Hepatocyte (in vitro differentiated cells): ENCODE data around the gene PLD3. TPM values are rescaled to one million over a fixed set of nuclear protein-coding genes. Genes with fewer than 3 reads are reported as not detected.

Source experiments
- DNase-seq: peaks from one replicate; pipeline ENCODE4 v3.0.0-alpha.2; 2016; ENCODE audit warnings: low spot score
- H2AFZ ChIP-seq: fragments of 200-600 bp; sonication (generic); 2 replicates; pipeline ENCODE4 v1.6.0; 2016; ENCODE audit warnings: antibody characterized with exemption, mild to moderate bottlenecking
- H3K27ac ChIP-seq: fragments of 200-600 bp; sonication (generic); 2 replicates; pipeline ENCODE4 v1.5.1; 2016; ENCODE audit warnings: mild to moderate bottlenecking
- H3K27me3 ChIP-seq: fragments of 200-600 bp; sonication (generic); 2 replicates; pipeline ENCODE4 v1.6.1; 2016
- H3K36me3 ChIP-seq: fragments of 200-600 bp; sonication (generic); replicated peaks from 2 replicates; pipeline ENCODE4 v1.5.1; 2016; ENCODE audit warnings: low read depth; ENCODE audit not compliant: insufficient read depth
- H3K4me1 ChIP-seq: fragments of 200-600 bp; sonication (generic); 2 replicates; pipeline ENCODE4 v1.5.1; 2016; ENCODE audit warnings: mild to moderate bottlenecking, moderate library complexity; ENCODE audit not compliant: insufficient read depth
- H3K4me2 ChIP-seq: fragments of 200-600 bp; sonication (generic); 2 replicates; pipeline ENCODE4 v1.6.0; 2016
- H3K4me3 ChIP-seq: fragments of 200-600 bp; sonication (generic); 2 replicates; pipeline ENCODE4 v1.5.1; 2016; ENCODE audit warnings: mild to moderate bottlenecking
- H3K79me2 ChIP-seq: fragments of 200-600 bp; sonication (generic); 2 replicates; pipeline ENCODE4 v1.6.0; 2017; ENCODE audit warnings: mild to moderate bottlenecking
- H3K9me2 ChIP-seq: fragments of 200-600 bp; sonication (generic); replicated peaks from 2 replicates; pipeline ENCODE4 v1.6.0; 2017; ENCODE audit warnings: mild to moderate bottlenecking; ENCODE audit not compliant: insufficient read depth
- H3K9me3 ChIP-seq: fragments of 200-600 bp; sonication (generic); 2 replicates; pipeline ENCODE4 v1.5.1; 2016; ENCODE audit warnings: low read depth, mild to moderate bottlenecking
- H4K20me1 ChIP-seq: fragments of 200-600 bp; sonication (generic); 2 replicates; pipeline ENCODE4 v1.6.0; 2016; ENCODE audit warnings: mild to moderate bottlenecking; ENCODE audit not compliant: insufficient read depth, poor library complexity, severe bottlenecking
- EZH2 ChIP-seq: fragments of 200-600 bp; sonication (generic); IDR thresholded peaks from 2 replicates; pipeline ENCODE4 v1.6.1; 2016; ENCODE audit warnings: antibody characterized with exemption, mild to moderate bottlenecking, borderline replicate concordance
- EZH2phosphoT487 ChIP-seq: fragments of 200-600 bp; sonication (generic); IDR thresholded peaks from one replicate; pipeline ENCODE4 v1.6.1; 2018; ENCODE audit warnings: antibody characterized with exemption, mild to moderate bottlenecking, low read depth, moderate library complexity; ENCODE audit not compliant: unreplicated experiment, severe bottlenecking
- WGBS: methylation state at CpG from one replicate; pipeline ENCODE4 v1.1.6; 2016; ENCODE audit warnings: low lambda C conversion rate; ENCODE audit errors: missing lambda C conversion rate; 5-methylcytosine and 5-hydroxymethylcytosine counted together
- polyA plus RNA-seq: library from polyadenylated mRNA; unstranded; fragments of >200 nt; fragmentation: Nextera tagmentation; extraction: Ambion mirVana; gene quantifications from 2 replicates; pipeline ENCODE4 v1.2.1, GENCODE V29; 2016
- total RNA-seq: library from RNA; depleted of rRNA; stranded (reverse); fragments of >200 nt; gene quantifications from 2 replicates; pipeline ENCODE4 v1.2.3, GENCODE V29; 2014
- TF ChIP-seq, protein P1 (sequence below): fragments of 200-600 bp; sonication (generic); IDR thresholded peaks from 2 replicates; pipeline ENCODE4 v1.5.1; 2016; ENCODE audit warnings: antibody characterized with exemption, mild to moderate bottlenecking; ENCODE audit not compliant: poor library complexity

PLD3 gene
- total and polyA plus RNA-seq, 2 experiments from 2014 or later: 805 to 1,297 TPM

DNA sequence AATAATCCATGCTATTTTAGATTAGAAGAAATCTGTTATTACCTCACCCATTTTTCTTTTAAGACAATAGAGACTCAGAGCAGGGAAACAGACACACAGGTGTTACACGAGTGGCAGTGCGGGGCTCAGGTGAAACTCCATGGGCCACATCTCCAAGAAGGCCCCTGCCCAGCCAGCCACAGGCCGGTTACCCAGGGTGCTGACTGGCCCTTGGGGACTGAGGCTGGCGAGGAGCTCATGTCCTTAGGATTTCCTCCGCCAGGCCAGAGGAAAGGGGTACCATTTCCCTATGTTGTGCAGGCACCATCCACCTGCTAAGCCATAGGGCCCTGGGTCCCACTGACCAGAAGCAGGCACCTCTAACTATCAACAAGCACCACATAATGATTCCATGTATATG, 10.9 kb upstream of the PLD3 start:
- no peaks in the 10 kb centered on the region for H3K9me3 ChIP-seq
- DNase-seq: no peak
- no peak overlapping the region for H3K4me3 ChIP-seq
- WGBS: 97% methylated on average over 5 of the region's 5 CpGs
- no peaks in the 10 kb centered on the region for H4K20me1 ChIP-seq
- TF ChIP-seq EZH2 (no peak), EZH2phosphoT487 (no peak)
- TF ChIP-seq, protein P1, sequence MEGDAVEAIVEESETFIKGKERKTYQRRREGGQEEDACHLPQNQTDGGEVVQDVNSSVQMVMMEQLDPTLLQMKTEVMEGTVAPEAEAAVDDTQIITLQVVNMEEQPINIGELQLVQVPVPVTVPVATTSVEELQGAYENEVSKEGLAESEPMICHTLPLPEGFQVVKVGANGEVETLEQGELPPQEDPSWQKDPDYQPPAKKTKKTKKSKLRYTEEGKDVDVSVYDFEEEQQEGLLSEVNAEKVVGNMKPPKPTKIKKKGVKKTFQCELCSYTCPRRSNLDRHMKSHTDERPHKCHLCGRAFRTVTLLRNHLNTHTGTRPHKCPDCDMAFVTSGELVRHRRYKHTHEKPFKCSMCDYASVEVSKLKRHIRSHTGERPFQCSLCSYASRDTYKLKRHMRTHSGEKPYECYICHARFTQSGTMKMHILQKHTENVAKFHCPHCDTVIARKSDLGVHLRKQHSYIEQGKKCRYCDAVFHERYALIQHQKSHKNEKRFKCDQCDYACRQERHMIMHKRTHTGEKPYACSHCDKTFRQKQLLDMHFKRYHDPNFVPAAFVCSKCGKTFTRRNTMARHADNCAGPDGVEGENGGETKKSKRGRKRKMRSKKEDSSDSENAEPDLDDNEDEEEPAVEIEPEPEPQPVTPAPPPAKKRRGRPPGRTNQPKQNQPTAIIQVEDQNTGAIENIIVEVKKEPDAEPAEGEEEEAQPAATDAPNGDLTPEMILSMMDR: no peak
- no peak overlapping the region for H3K27ac ChIP-seq
- H3K79me2 ChIP-seq: peaks cover 7% of the 10 kb centered on the region
- no peak overlapping the region for H2AFZ ChIP-seq
- no peaks in the 10 kb centered on the region for H3K27me3 ChIP-seq
- no peaks in the 10 kb centered on the region for H3K9me2 ChIP-seq
- no peaks in the 10 kb centered on the region for H3K4me1 ChIP-seq
- no peak overlapping the region for H3K4me2 ChIP-seq
- no peaks in the 10 kb centered on the region for H3K36me3 ChIP-seq

DNA sequence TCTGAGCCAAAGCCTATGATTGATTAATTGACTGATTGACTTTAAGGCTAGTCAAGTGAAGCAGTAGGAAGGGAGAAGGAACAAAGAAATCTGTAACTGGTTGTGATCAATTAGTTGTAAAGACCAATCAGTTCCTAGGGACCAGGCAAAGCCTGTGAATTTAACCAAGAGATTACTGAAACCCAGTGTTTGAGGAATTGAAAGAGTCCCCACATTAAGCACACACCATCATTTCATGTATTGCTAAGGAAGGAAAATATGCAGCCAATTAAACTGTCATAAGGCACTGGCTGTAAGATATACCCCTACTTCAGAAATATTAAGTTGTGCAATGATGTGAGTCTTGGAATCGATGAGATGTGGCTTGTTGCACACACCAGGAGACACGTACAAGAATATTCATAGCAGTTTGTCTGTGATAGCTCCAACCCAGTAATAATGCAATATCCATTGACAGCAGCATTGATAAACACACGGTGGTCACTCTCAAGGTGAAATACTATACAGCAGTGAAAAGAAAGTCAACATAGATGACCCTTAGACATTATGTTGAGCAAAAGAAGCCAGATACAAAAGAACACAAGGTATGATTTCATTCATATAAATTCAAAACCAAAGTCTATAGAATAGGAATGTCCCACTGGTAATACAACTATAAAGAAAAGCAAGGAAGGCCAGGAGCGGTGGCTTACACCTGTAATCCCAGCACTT, 9.3 kb upstream of the PLD3 start:
- H3K9me3 ChIP-seq: no peaks in the 10 kb centered on the region
- no peak overlapping the region for H2AFZ ChIP-seq
- TF ChIP-seq EZH2 (no peak), EZH2phosphoT487 (no peak)
- DNase-seq: no peak
- peaks cover 20% of the 10 kb centered on the region for H3K79me2 ChIP-seq
- H3K4me1 ChIP-seq: no peaks in the 10 kb centered on the region
- H3K4me2 ChIP-seq: no peak overlapping the region
- 98% methylated on average over 4 of the region's 4 CpGs for WGBS
- H3K27me3 ChIP-seq: no peaks in the 10 kb centered on the region
- H3K4me3 ChIP-seq: no peak overlapping the region
- no peaks in the 10 kb centered on the region for H3K9me2 ChIP-seq
- H3K27ac ChIP-seq: no peak overlapping the region
- H3K36me3 ChIP-seq: no peaks in the 10 kb centered on the region
- no peaks in the 10 kb centered on the region for H4K20me1 ChIP-seq

DNA sequence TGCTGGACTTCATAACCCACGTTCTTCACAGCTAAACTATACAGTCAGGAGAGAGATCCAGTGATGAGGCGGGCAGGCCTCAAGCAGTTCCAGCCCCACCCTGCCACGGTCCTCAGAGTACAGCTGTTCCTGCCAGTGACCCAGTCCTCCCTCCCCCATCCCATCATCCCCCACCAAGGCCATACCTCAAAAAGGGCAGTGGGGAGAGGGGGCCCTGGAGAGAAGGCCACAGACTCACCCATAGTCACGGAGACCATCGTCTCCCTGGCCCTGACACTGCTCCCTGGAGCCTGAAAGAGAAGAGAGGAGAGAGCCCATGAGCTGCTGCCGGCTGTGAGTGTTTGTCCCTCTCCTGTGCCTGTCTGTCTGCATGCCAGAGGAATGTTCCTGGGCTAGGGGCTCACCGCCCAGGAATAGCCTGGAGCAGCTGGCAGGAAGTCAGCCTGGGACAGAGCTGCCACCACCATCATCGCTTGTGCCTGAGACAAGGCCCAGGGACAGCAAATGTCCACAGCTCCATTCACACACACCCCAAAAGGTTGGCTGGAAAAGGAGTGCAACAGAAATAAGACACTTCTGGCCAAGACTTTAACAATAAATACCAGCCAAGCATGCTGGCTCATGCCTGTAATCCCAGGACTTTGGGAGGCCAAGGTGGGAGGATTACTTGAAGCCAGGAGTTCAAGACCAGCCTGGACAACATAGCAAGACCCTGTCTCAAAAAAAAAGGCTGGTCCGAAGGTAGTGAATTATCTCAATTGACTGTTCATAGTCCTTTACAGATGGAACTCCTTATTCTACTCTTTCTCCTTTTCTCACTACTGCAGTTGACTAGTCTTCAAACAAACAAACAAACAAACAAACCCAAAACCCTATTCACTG, 6.7 kb upstream of the PLD3 start:
- peak overlapping the region; percentile 51 for H3K27ac ChIP-seq
- H2AFZ ChIP-seq: no peak overlapping the region
- no peaks in the 10 kb centered on the region for H3K9me2 ChIP-seq
- H4K20me1 ChIP-seq: no peaks in the 10 kb centered on the region
- no peaks in the 10 kb centered on the region for H3K27me3 ChIP-seq
- H3K36me3 ChIP-seq: no peaks in the 10 kb centered on the region
- WGBS: 84% methylated on average over 9 of the region's 9 CpGs
- no peak for DNase-seq
- TF ChIP-seq, protein P1: no peak
- TF ChIP-seq EZH2phosphoT487 (no peak), EZH2 (no peak)
- no peaks in the 10 kb centered on the region for H3K4me1 ChIP-seq
- no peaks in the 10 kb centered on the region for H3K9me3 ChIP-seq
- H3K4me3 ChIP-seq: no peak overlapping the region
- H3K79me2 ChIP-seq: peaks cover 39% of the 10 kb centered on the region
- H3K4me2 ChIP-seq: no peak overlapping the region
